HG02678 (cell line): ENCODE measurements around the gene SMCO4.

Source experiments
- ATAC-seq: cut with Tn5 transposase; IDR thresholded peaks from one replicate; pipeline ENCODE4 v1.9.1; 2021; ENCODE audit warnings: mild to moderate bottlenecking, moderate library complexity; ENCODE audit not compliant: unreplicated experiment

Gene SMCO4

GRCh38 chr11:93510196-93510873 lies 32.9 kb downstream of the SMCO4 start:
- no peak for ATAC-seq

- no peak for ATAC-seq
Observed at GRCh38 chr11:93507517-93507916, 35.7 kb downstream of the SMCO4 start.

GRCh38 chr11:93505703-93506102 lies 37.5 kb downstream of the SMCO4 start:
- no peak for ATAC-seq

GRCh38 chr11:93504110-93505095 lies 38.8 kb downstream of the SMCO4 start:
- ATAC-seq = no peak

- no peak for ATAC-seq
Observed at GRCh38 chr11:93501856-93502255, 41.3 kb downstream of the SMCO4 start.

GRCh38 chr11:93500759-93501158 lies 42.4 kb downstream of the SMCO4 start:
- ATAC-seq = no peak

GRCh38 chr11:93498641-93499040 lies 44.5 kb downstream of the SMCO4 start:
- ATAC-seq = no peak

- ATAC-seq = no peak
Observed at GRCh38 chr11:93498161-93498560, 45.0 kb downstream of the SMCO4 start.

GRCh38 chr11:93497596-93497995 lies 45.6 kb downstream of the SMCO4 start:
- ATAC-seq = no peak

- ATAC-seq = no peak
Observed at GRCh38 chr11:93494357-93494756, 48.8 kb downstream of the SMCO4 start.

- ATAC-seq = no peak
Observed at GRCh38 chr11:93493252-93493897, 49.8 kb downstream of the SMCO4 start.

GRCh38 chr11:93492464-93493251 lies 50.5 kb downstream of the SMCO4 start:
- ATAC-seq = no peak

GRCh38 chr11:93491973-93492372 lies 51.2 kb downstream of the SMCO4 start:
- no peak for ATAC-seq

- no peak for ATAC-seq
Observed at GRCh38 chr11:93490996-93491618, 52.1 kb downstream of the SMCO4 start.

GRCh38 chr11:93489841-93490240 lies 53.4 kb downstream of the SMCO4 start:
- ATAC-seq = no peak

- no peak for ATAC-seq
Observed at GRCh38 chr11:93487032-93487483, 56.1 kb downstream of the SMCO4 start.

GRCh38 chr11:93485983-93486382 lies 57.2 kb downstream of the SMCO4 start:
- ATAC-seq = no peak

- ATAC-seq = no peak
Observed at GRCh38 chr11:93484716-93485115, 58.5 kb downstream of the SMCO4 start.

- no peak for ATAC-seq
Observed at GRCh38 chr11:93482556-93482955, 60.6 kb downstream of the SMCO4 start.

GRCh38 chr11:93481696-93482095 lies 61.5 kb downstream of the SMCO4 start:
- no peak for ATAC-seq
